H9 (cell line): Measurements from ENCODE around the gene TERB1. TPM values are rescaled to one million over a fixed set of nuclear protein-coding genes. Genes with fewer than 3 reads are reported as not detected.

Experiments
- DNase-seq: peaks from one replicate; pipeline ENCODE4 v3.0.0-alpha.2; 2017
- H2AFZ ChIP-seq: one replicate; pipeline ENCODE4 v1.6.1; 2013; ENCODE audit warnings: mild to moderate bottlenecking, low read length, control low read depth, moderate library complexity
- H2AK5ac ChIP-seq: 2 replicates; pipeline ENCODE4 v1.6.1; 2013; ENCODE audit warnings: low read length, control low read depth, mixed read lengths; ENCODE audit not compliant: insufficient read length
- H2BK120ac ChIP-seq: one replicate; pipeline ENCODE4 v1.6.1; 2013; ENCODE audit warnings: low read depth, mild to moderate bottlenecking, low read length, control low read depth, inconsistent platforms; ENCODE audit not compliant: poor library complexity, severe bottlenecking
- H2BK12ac ChIP-seq: 2 replicates; pipeline ENCODE4 v1.6.1; 2013; ENCODE audit warnings: low read length, control low read depth, mixed read lengths, low read depth; ENCODE audit not compliant: insufficient read length
- H2BK15ac ChIP-seq: 2 replicates; pipeline ENCODE4 v1.6.1; 2013; ENCODE audit warnings: low read depth, low read length, control low read depth
- H2BK20ac ChIP-seq: one replicate; pipeline ENCODE4 v1.6.1; 2013; ENCODE audit warnings: low read depth, mild to moderate bottlenecking, low read length, control low read depth, inconsistent platforms; ENCODE audit not compliant: poor library complexity, severe bottlenecking
- H2BK5ac ChIP-seq: 2 replicates; pipeline ENCODE4 v1.6.1; 2013; ENCODE audit warnings: low read length, control low read depth, mixed read lengths; ENCODE audit not compliant: insufficient read length
- H3K14ac ChIP-seq: 2 replicates; pipeline ENCODE4 v1.6.1; 2013; ENCODE audit warnings: low read length, control low read depth; ENCODE audit not compliant: insufficient read depth
- H3K18ac ChIP-seq: 2 replicates; pipeline ENCODE4 v1.6.1; 2013; ENCODE audit warnings: low read depth, mild to moderate bottlenecking, mixed read lengths, low read length, control low read depth; ENCODE audit not compliant: insufficient read length
- H3K23ac ChIP-seq: 2 replicates; pipeline ENCODE4 v1.6.1; 2013; ENCODE audit warnings: low read length, control low read depth, mixed read lengths, low read depth; ENCODE audit not compliant: insufficient read length
- H3K23me2 ChIP-seq: 2 replicates; pipeline ENCODE4 v1.6.1; 2013; ENCODE audit warnings: low read depth, mild to moderate bottlenecking, mixed read lengths, low read length, control low read depth; ENCODE audit not compliant: insufficient read length, poor library complexity, severe bottlenecking
- H3K27ac ChIP-seq: 2 replicates; pipeline ENCODE4 v1.5.1; 2013; ENCODE audit warnings: low read length, control low read depth, mixed read lengths, low read depth; ENCODE audit not compliant: insufficient read length
- H3K27me3 ChIP-seq: 2 replicates; pipeline ENCODE4 v1.6.1; 2013; ENCODE audit warnings: low read length, control low read depth, inconsistent platforms; ENCODE audit not compliant: insufficient read depth
- H3K4ac ChIP-seq: 2 replicates; pipeline ENCODE4 v1.6.1; 2013; ENCODE audit warnings: low read depth, mild to moderate bottlenecking, control low read depth, inconsistent platforms, low read length, moderate library complexity
- H3K4me1 ChIP-seq: 2 replicates; pipeline ENCODE4 v1.6.1; 2013; ENCODE audit warnings: low read length, control low read depth, inconsistent platforms; ENCODE audit not compliant: insufficient read depth
- H3K4me2 ChIP-seq: 2 replicates; pipeline ENCODE4 v1.6.1; 2013; ENCODE audit warnings: low read length, control low read depth, mixed read lengths; ENCODE audit not compliant: insufficient read length, insufficient read depth
- H3K56ac ChIP-seq: 2 replicates; pipeline ENCODE4 v1.6.1; 2013; ENCODE audit warnings: low read depth, mild to moderate bottlenecking, mixed read lengths, low read length, control low read depth; ENCODE audit not compliant: insufficient read length
- H3K79me1 ChIP-seq: 2 replicates; pipeline ENCODE4 v1.6.1; 2013; ENCODE audit warnings: low read depth, mild to moderate bottlenecking, moderate library complexity, low read length, control low read depth, inconsistent platforms; ENCODE audit not compliant: insufficient read depth, poor library complexity, severe bottlenecking
- H3K79me2 ChIP-seq: 2 replicates; pipeline ENCODE4 v1.6.1; 2013; ENCODE audit warnings: low read length, control low read depth, inconsistent platforms; ENCODE audit not compliant: insufficient read depth
- H3K9ac ChIP-seq: 2 replicates; pipeline ENCODE4 v1.6.1; 2013; ENCODE audit warnings: low read length, control low read depth, mixed read lengths; ENCODE audit not compliant: insufficient read length; ENCODE audit errors: extremely low read depth
- H3K9me3 ChIP-seq: one replicate; pipeline ENCODE4 v1.6.1; 2013; ENCODE audit warnings: low read depth, low read length, inconsistent platforms; ENCODE audit not compliant: control insufficient read depth
- H3T11ph ChIP-seq: one replicate; pipeline ENCODE4 v1.6.1; 2013; ENCODE audit warnings: mild to moderate bottlenecking, low read length, control low read depth, inconsistent platforms
- H4K20me1 ChIP-seq: one replicate; pipeline ENCODE4 v1.6.1; 2013; ENCODE audit not compliant: control insufficient read depth, insufficient read length, insufficient read depth
- H4K5ac ChIP-seq: 2 replicates; pipeline ENCODE4 v1.6.1; 2013; ENCODE audit warnings: low read depth, mild to moderate bottlenecking, mixed read lengths, low read length, control low read depth; ENCODE audit not compliant: insufficient read length
- H4K8ac ChIP-seq: replicated peaks from 2 replicates; pipeline ENCODE4 v1.6.1; 2013; ENCODE audit warnings: low read length, control low read depth, mixed read lengths, low read depth; ENCODE audit not compliant: insufficient read length
- H4K91ac ChIP-seq: 2 replicates; pipeline ENCODE4 v1.6.1; 2013; ENCODE audit warnings: low read depth, mild to moderate bottlenecking, moderate library complexity, mixed read lengths, low read length, control low read depth; ENCODE audit not compliant: insufficient read length
- H3K27ac Mint-ChIP-seq, 3 experiments: 2 replicates in 2 of 3; 3 replicates in 1 of 3; pipeline ENCODE4 v1.8.0; 2020 to 2021; ENCODE audit warnings: mixed read lengths in 3 of 3, mild to moderate bottlenecking in 1 of 3, moderate library complexity in 1 of 3
- H3K27me3 Mint-ChIP-seq: 2 replicates; pipeline ENCODE4 v1.8.0; 2021; ENCODE audit warnings: low read depth, mild to moderate bottlenecking, moderate library complexity, mixed read lengths
- H3K36me3 Mint-ChIP-seq, 3 experiments: 2 replicates in 2 of 3; 3 replicates in 1 of 3; pipeline ENCODE4 v1.8.0; 2020 to 2021; ENCODE audit warnings: low read depth in 3 of 3, mixed read lengths in 3 of 3; ENCODE audit not compliant: insufficient read depth in 1 of 3
- H3K4me1 Mint-ChIP-seq, 2 experiments: 2 replicates each; pipeline ENCODE4 v1.8.0; 2020; ENCODE audit warnings: mixed read lengths in 2 of 2
- H3K4me3 Mint-ChIP-seq, 2 experiments: 2 replicates in 1 of 2; 3 replicates in 1 of 2; pipeline ENCODE4 v1.8.0; 2020 to 2021; ENCODE audit warnings: mild to moderate bottlenecking in 2 of 2, mixed read lengths in 2 of 2, moderate library complexity in 1 of 2
- H3K9me3 Mint-ChIP-seq, 2 experiments: 2 replicates in 1 of 2; 3 replicates in 1 of 2; pipeline ENCODE4 v1.8.0; 2020; ENCODE audit warnings: mild to moderate bottlenecking in 2 of 2, mixed read lengths in 2 of 2, moderate library complexity in 1 of 2
- CTCF ChIP-seq: fragments of 200-600 bp; sonication (generic); conservative IDR thresholded peaks from 3 replicates; pipeline ENCODE4 v1.8.0; 2021; ENCODE audit warnings: antibody characterized with exemption, mild to moderate bottlenecking
- WGBS: extraction: QIAGEN DNeasy Blood & Tissue Kit; methylation state at CpG from one replicate; pipeline ENCODE4 v1.1.7; 2013; ENCODE audit warnings: missing lambda C conversion rate, low lambda C conversion rate, mixed read lengths; ENCODE audit not compliant: insufficient read length; ENCODE audit errors: extremely low coverage; 5-methylcytosine and 5-hydroxymethylcytosine counted together
- total RNA-seq: library from RNA; stranded (reverse); gene quantifications from 2 replicates; pipeline ENCODE4 v1.2.1, GENCODE V29; 2021

Gene TERB1
- total RNA-seq, 1 experiment from 2014 or later: not detected

DNA sequence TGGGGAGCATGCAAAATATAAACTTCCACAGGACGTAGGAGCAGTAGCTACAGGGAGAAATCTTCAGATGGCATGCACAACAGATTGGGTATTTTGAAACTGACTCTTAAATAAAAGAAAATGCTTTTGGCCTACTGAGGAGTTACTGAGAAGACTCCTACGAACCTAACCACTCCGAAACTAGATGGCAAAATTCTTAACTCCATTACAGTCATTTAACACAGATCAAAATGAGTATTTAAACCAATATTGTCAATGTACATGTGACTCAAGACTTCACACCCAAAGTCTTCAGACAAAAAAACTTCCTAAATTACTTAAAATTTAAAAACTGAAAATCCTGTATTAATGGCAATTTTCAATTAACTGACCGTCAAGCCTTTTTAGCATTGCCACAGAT lies 8.4 kb upstream of the TERB1 start:
- no peak overlapping the region for H3K4me3 Mint-ChIP-seq
- no peaks in the 10 kb centered on the region for H3K79me1 ChIP-seq
- H2BK12ac ChIP-seq: no peak overlapping the region
- no peak overlapping the region for H4K91ac ChIP-seq
- no peak overlapping the region for H4K8ac ChIP-seq
- H3K27me3 Mint-ChIP-seq: no peaks in the 10 kb centered on the region
- no peak overlapping the region for H3K56ac ChIP-seq
- no peak overlapping the region for H2BK120ac ChIP-seq
- H3K9ac ChIP-seq: no peak overlapping the region
- no peak overlapping the region for H3K27ac ChIP-seq
- no peaks in the 10 kb centered on the region for H3K4me1 ChIP-seq
- H3T11ph ChIP-seq: no peak overlapping the region
- H2BK5ac ChIP-seq: no peak overlapping the region
- no peaks in the 10 kb centered on the region for H3K9me3 ChIP-seq
- H3K4me1 Mint-ChIP-seq: no peaks in the 10 kb centered on the region
- no peak for DNase-seq
- peaks cover 42 to 88% (median 86%) of the 10 kb centered on the region in 3 experiments for H3K36me3 Mint-ChIP-seq
- no peak overlapping the region for H2AFZ ChIP-seq
- no peak for TF ChIP-seq CTCF
- H4K5ac ChIP-seq: no peak overlapping the region
- no peak overlapping the region for H3K27ac Mint-ChIP-seq
- no peak overlapping the region for H3K4me2 ChIP-seq
- H3K14ac ChIP-seq: no peak overlapping the region
- H3K4ac ChIP-seq: no peak overlapping the region
- no peak overlapping the region for H3K23ac ChIP-seq
- no peaks in the 10 kb centered on the region for H3K79me2 ChIP-seq
- no peaks in the 10 kb centered on the region for H3K23me2 ChIP-seq
- H3K27me3 ChIP-seq: no peaks in the 10 kb centered on the region
- WGBS: no CpG with 5 or more reads among the region's 4 CpGs
- no peak overlapping the region for H2BK15ac ChIP-seq
- no peak overlapping the region for H2BK20ac ChIP-seq
- no peak overlapping the region for H3K18ac ChIP-seq
- no peaks in the 10 kb centered on the region for H3K9me3 Mint-ChIP-seq
- no peak overlapping the region for H2AK5ac ChIP-seq
- no peaks in the 10 kb centered on the region for H4K20me1 ChIP-seq
